ENCODE results near the gene KIR3DL1.

The KIR3DL1 gene

GRCh38 chr19:54871696-54872095 is 55.4 kb downstream of the KIR3DL1 start:
- no peak for TF ChIP-seq EZH2phosphoT487 (conservative IDR thresholded peaks at IDR 0.05; ENCODE audit: low read length)
- no peak for TF ChIP-seq CTCF (IDR thresholded peaks at IDR 0.05; ENCODE audit: insufficient read depth, low read length, poor library complexity, severe bottlenecking)
- Histone ChIP-seq H3K4me3 (ENCODE audit: insufficient read depth, low read length, poor library complexity, severe bottlenecking) (no peak overlapping the region), H3K79me2 (ENCODE audit: insufficient read depth, low read length) (no peaks in the 10 kb centered on the region), H3K36me3 (ENCODE audit: low read length) (no peaks in the 10 kb centered on the region), H4K20me1 (ENCODE audit: low read depth, low read length) (no peaks in the 10 kb centered on the region), H3K9ac (ENCODE audit: low read length) (no peak overlapping the region), H3F3A (ENCODE audit: insufficient read depth) (no peaks in the 10 kb centered on the region), H3K9me3 (ENCODE audit: insufficient read depth, low read length) (no peaks in the 10 kb centered on the region), H3K4me2 (ENCODE audit: low read depth, low read length, poor library complexity, severe bottlenecking) (no peak overlapping the region), H3K27ac (ENCODE audit: low read depth, low read length) (no peak overlapping the region), H2AFZ (ENCODE audit: low read depth, low read length, severe bottlenecking) (no peak overlapping the region), H3K9me2 (replicated peaks; ENCODE audit: insufficient read depth, low read length) (no peaks in the 10 kb centered on the region), H3K27me3 (ENCODE audit: low read length) (no peaks in the 10 kb centered on the region)

- Histone ChIP-seq H3K9me3 (ENCODE audit: insufficient read depth, low read length) (no peaks in the 10 kb centered on the region), H3K4me2 (ENCODE audit: low read depth, low read length, poor library complexity, severe bottlenecking) (no peak within 1 kb of the TSS)
Measured at GRCh38 chr19:54873990-54874389, 57.7 kb downstream of the KIR3DL1 start, which contains the start of gene FCAR. TSS of gene FCAR (plus strand) at chr19:54874235. CDS start at chr19:54874290, 55 bp downstream.

GRCh38 chr19:54875506-54875905 is 59.2 kb downstream of the KIR3DL1 start:
- no peak overlapping the region for H3K27ac ChIP-seq (ENCODE audit: low read depth, low read length)
- no peak overlapping the region for H3K4me3 ChIP-seq (ENCODE audit: insufficient read depth, low read length, poor library complexity, severe bottlenecking)
- H2AFZ ChIP-seq (ENCODE audit: low read depth, low read length, severe bottlenecking), result no peak overlapping the region
- no peaks in the 10 kb centered on the region for H3K36me3 ChIP-seq (ENCODE audit: low read length)
- no peaks in the 10 kb centered on the region for H3K9me2 ChIP-seq (replicated peaks; ENCODE audit: insufficient read depth, low read length)
- H3K9ac ChIP-seq (ENCODE audit: low read length), result no peak overlapping the region
- TF ChIP-seq EZH2phosphoT487 (conservative IDR thresholded peaks at IDR 0.05; ENCODE audit: low read length) (no peak), CTCF (IDR thresholded peaks at IDR 0.05; ENCODE audit: insufficient read depth, low read length, poor library complexity, severe bottlenecking) (no peak)
- no peaks in the 10 kb centered on the region for H3F3A ChIP-seq (ENCODE audit: insufficient read depth)
- no peaks in the 10 kb centered on the region for H4K20me1 ChIP-seq (ENCODE audit: low read depth, low read length)
- no peaks in the 10 kb centered on the region for H3K27me3 ChIP-seq (ENCODE audit: low read length)
- H3K4me2 ChIP-seq (ENCODE audit: low read depth, low read length, poor library complexity, severe bottlenecking), result no peak overlapping the region
- no peaks in the 10 kb centered on the region for H3K79me2 ChIP-seq (ENCODE audit: insufficient read depth, low read length)
- no peaks in the 10 kb centered on the region for H3K9me3 ChIP-seq (ENCODE audit: insufficient read depth, low read length)

More at GRCh38 chr19:54873990-54874389, 57.7 kb downstream of the KIR3DL1 start, which contains the start of gene FCAR:
- no peaks in the 10 kb centered on the region for H3K36me3 ChIP-seq (ENCODE audit: low read length)
- no peaks in the 10 kb centered on the region for H3F3A ChIP-seq (ENCODE audit: insufficient read depth)
- no peaks in the 10 kb centered on the region for H3K9me2 ChIP-seq (replicated peaks; ENCODE audit: insufficient read depth, low read length)
- H3K27me3 ChIP-seq (ENCODE audit: low read length), result no peaks in the 10 kb centered on the region
- H3K9ac ChIP-seq (ENCODE audit: low read length), result no peak within 1 kb of the TSS
- H2AFZ ChIP-seq (ENCODE audit: low read depth, low read length, severe bottlenecking), result no peak within 1 kb of the TSS
- no peak within 1 kb of the TSS for H3K27ac ChIP-seq (ENCODE audit: low read depth, low read length)
- H3K79me2 ChIP-seq (ENCODE audit: insufficient read depth, low read length), result no peaks in the 10 kb centered on the region
- TF ChIP-seq EZH2phosphoT487 (conservative IDR thresholded peaks at IDR 0.05; ENCODE audit: low read length) (no peak), CTCF (IDR thresholded peaks at IDR 0.05; ENCODE audit: insufficient read depth, low read length, poor library complexity, severe bottlenecking) (no peak)
- no peaks in the 10 kb centered on the region for H4K20me1 ChIP-seq (ENCODE audit: low read depth, low read length)
- H3K4me3 ChIP-seq (ENCODE audit: insufficient read depth, low read length, poor library complexity, severe bottlenecking), result no peak within 1 kb of the TSS
